GM23338 (cell line): ENCODE data around the gene LGALS14. TPM values are rescaled to one million over a fixed set of nuclear protein-coding genes. Genes with fewer than 3 reads are reported as not detected.

Experiments used
- ATAC-seq: fragments of 200-7000 bp; cut with Tn5 transposase; 3 replicates; pipeline ENCODE4 v1.9.1; 2020
- DNase-seq: peaks from one replicate; pipeline ENCODE4 v3.0.0-alpha.2; 2015; ENCODE audit warnings: low spot score
- H2AFZ ChIP-seq: fragments of 200-600 bp; sonication (generic); 2 replicates; pipeline ENCODE4 v1.8.0; 2016; ENCODE audit warnings: antibody characterized with exemption, mild to moderate bottlenecking, moderate library complexity
- H3F3A ChIP-seq: fragments of 200-600 bp; sonication (generic); replicated peaks from 2 replicates; pipeline ENCODE4 v1.8.0; 2017; ENCODE audit warnings: antibody characterized with exemption, mixed run types, low read depth
- H3K27ac ChIP-seq: fragments of 200-600 bp; sonication (generic); 2 replicates; pipeline ENCODE4 v1.6.1; 2016; ENCODE audit warnings: low read depth
- H3K27me3 ChIP-seq: fragments of 200-600 bp; sonication (generic); 2 replicates; pipeline ENCODE4 v1.8.0; 2016; ENCODE audit warnings: mild to moderate bottlenecking, mixed run types, moderate library complexity; ENCODE audit not compliant: insufficient read depth
- H3K36me3 ChIP-seq: fragments of 200-600 bp; sonication (generic); 2 replicates; pipeline ENCODE4 v1.8.0; 2016; ENCODE audit warnings: mild to moderate bottlenecking; ENCODE audit not compliant: insufficient read depth
- H3K4me1 ChIP-seq: fragments of 200-600 bp; sonication (generic); 2 replicates; pipeline ENCODE4 v1.8.0; 2016; ENCODE audit warnings: mild to moderate bottlenecking, moderate library complexity; ENCODE audit not compliant: insufficient read depth
- H3K4me2 ChIP-seq: fragments of 200-600 bp; sonication (generic); 2 replicates; pipeline ENCODE4 v1.7.1; 2017; ENCODE audit warnings: mixed run types
- H3K4me3 ChIP-seq: fragments of 200-600 bp; sonication (generic); 2 replicates; pipeline ENCODE4 v1.6.1; 2016; ENCODE audit warnings: mixed run types
- H3K79me2 ChIP-seq: fragments of 200-600 bp; sonication (generic); replicated peaks from 2 replicates; pipeline ENCODE4 v1.8.0; 2017; ENCODE audit warnings: mild to moderate bottlenecking; ENCODE audit not compliant: insufficient read depth
- H3K9me2 ChIP-seq: fragments of 200-600 bp; sonication (generic); 2 replicates; pipeline ENCODE4 v1.8.0; 2017; ENCODE audit not compliant: insufficient read depth
- H4K20me1 ChIP-seq: fragments of 200-600 bp; sonication (generic); replicated peaks from 2 replicates; pipeline ENCODE4 v1.8.0; 2017; ENCODE audit warnings: mild to moderate bottlenecking; ENCODE audit not compliant: insufficient read depth
- H3K27ac Mint-ChIP-seq: 2 replicates; pipeline ENCODE4 v1.8.0; 2020; ENCODE audit warnings: inconsistent platforms, mild to moderate bottlenecking, moderate library complexity, mixed read lengths
- H3K27me3 Mint-ChIP-seq: 3 replicates; pipeline ENCODE4 v1.8.0; 2022; ENCODE audit warnings: low read depth, mild to moderate bottlenecking, moderate library complexity, mixed read lengths, inconsistent platforms; ENCODE audit not compliant: insufficient read depth, poor library complexity
- H3K36me3 Mint-ChIP-seq: 3 replicates; pipeline ENCODE4 v1.8.0; 2021; ENCODE audit warnings: low read depth, mild to moderate bottlenecking, inconsistent platforms, moderate library complexity, mixed read lengths
- H3K4me1 Mint-ChIP-seq: 3 replicates; pipeline ENCODE4 v1.8.0; 2020; ENCODE audit warnings: mild to moderate bottlenecking, inconsistent platforms, mixed read lengths
- H3K4me3 Mint-ChIP-seq: 3 replicates; pipeline ENCODE4 v1.8.0; 2021; ENCODE audit warnings: moderate library complexity, mild to moderate bottlenecking, inconsistent platforms, mixed read lengths
- H3K9me3 Mint-ChIP-seq: 3 replicates; pipeline ENCODE4 v1.8.0; 2020; ENCODE audit warnings: moderate library complexity, mild to moderate bottlenecking, inconsistent platforms, mixed read lengths
- CREB1 ChIP-seq: fragments of 250-450 bp; sonication (Bioruptor Pico); IDR thresholded peaks from 2 replicates; pipeline ENCODE4 v1.5.0; 2020; ENCODE audit warnings: low read depth, mild to moderate bottlenecking, moderate library complexity
- EZH2 ChIP-seq: fragments of 200-600 bp; sonication (generic); IDR thresholded peaks from one replicate; pipeline ENCODE4 v1.8.0; 2017; ENCODE audit warnings: antibody characterized with exemption, mild to moderate bottlenecking, low read depth; ENCODE audit not compliant: unreplicated experiment
- EZH2phosphoT487 ChIP-seq: fragments of 200-600 bp; sonication (generic); IDR thresholded peaks from one replicate; pipeline ENCODE4 v1.8.1; 2018; ENCODE audit warnings: antibody characterized with exemption; ENCODE audit not compliant: unreplicated experiment
- JUNB ChIP-seq: IDR thresholded peaks from one replicate; pipeline ENCODE4 v1.6.1; 2016; ENCODE audit warnings: antibody characterized with exemption; ENCODE audit not compliant: unreplicated experiment
- NANOG ChIP-seq: IDR thresholded peaks from 2 replicates; pipeline ENCODE4 v1.6.1; 2016; ENCODE audit warnings: antibody characterized with exemption, borderline replicate concordance
- POLR2AphosphoS5 ChIP-seq: IDR thresholded peaks from 2 replicates; pipeline ENCODE4 v1.6.1; 2016; ENCODE audit warnings: antibody characterized with exemption, low read depth
- STAT1 ChIP-seq: IDR thresholded peaks from one replicate; pipeline ENCODE4 v1.6.1; 2016; ENCODE audit warnings: antibody characterized with exemption; ENCODE audit not compliant: unreplicated experiment
- ZNF114 ChIP-seq: fragments of 250-450 bp; sonication (Bioruptor Pico); IDR thresholded peaks from 2 replicates; pipeline ENCODE4 v1.5.0; 2020; ENCODE audit warnings: mild to moderate bottlenecking, moderate library complexity
- ZNF331 ChIP-seq: fragments of 250-450 bp; sonication (Bioruptor Pico); IDR thresholded peaks from 2 replicates; pipeline ENCODE4 v1.5.0; 2020; ENCODE audit warnings: low read depth, mild to moderate bottlenecking, moderate library complexity
- polyA plus RNA-seq: library from polyadenylated mRNA; unstranded; fragments of >200 nt; fragmentation: Nextera tagmentation; extraction: Ambion mirVana; gene quantifications from 2 replicates; pipeline ENCODE4 v1.2.1, GENCODE V29; 2016
- total RNA-seq: library from RNA; depleted of rRNA; stranded (reverse); fragments of >200 nt; shearing (Covaris generic); gene quantifications from 2 replicates; pipeline ENCODE4 v1.2.3, GENCODE V29; 2014
- TF ChIP-seq, protein P1 (sequence below): IDR thresholded peaks from one replicate; pipeline ENCODE4 v1.6.1; 2018; ENCODE audit warnings: antibody characterized with exemption; ENCODE audit not compliant: unreplicated experiment
- TF ChIP-seq, protein P2 (sequence below), 2 experiments: fragments of 200-600 bp in 1 of 2; sonication (generic) in 1 of 2; conservative IDR thresholded peaks; 2 replicates each; pipeline versions ENCODE4 v1.5.1 to v1.6.1; 2016 to 2017; ENCODE audit warnings: antibody characterized with exemption in 2 of 2, low read depth in 2 of 2, mild to moderate bottlenecking in 2 of 2, moderate library complexity in 1 of 2
- TF ChIP-seq, protein P3 (sequence below): IDR thresholded peaks from 2 replicates; pipeline ENCODE4 v1.6.1; 2016; ENCODE audit warnings: antibody characterized with exemption
- TF ChIP-seq, protein P4 (sequence below): fragments of 250-450 bp; sonication (Bioruptor Pico); IDR thresholded peaks from 2 replicates; pipeline ENCODE4 v1.5.0; 2020; ENCODE audit warnings: mild to moderate bottlenecking, moderate library complexity

Gene LGALS14
- total and polyA plus RNA-seq, 2 experiments from 2014 or later: not detected

DNA sequence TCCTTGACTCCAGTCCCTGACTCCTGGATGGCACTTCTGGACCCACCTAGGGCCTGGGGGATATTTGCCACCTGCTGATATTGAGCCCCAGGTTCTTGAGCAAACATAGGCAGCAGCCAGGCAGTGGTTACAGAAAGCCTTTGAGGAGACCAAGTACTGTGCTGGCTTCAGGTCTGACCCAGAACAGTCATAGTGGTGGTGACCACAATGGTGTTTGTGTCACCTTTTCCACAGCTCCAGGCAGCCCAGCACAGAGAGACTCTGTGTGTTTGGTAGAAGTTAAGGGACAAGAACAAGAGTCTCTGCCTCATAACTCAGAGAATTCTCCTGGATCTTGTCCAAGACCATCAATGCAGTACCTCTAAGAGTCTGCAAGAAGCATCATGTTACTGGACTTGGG lies 48.1 kb downstream of the LGALS14 start:
- no peaks in the 10 kb centered on the region; the same call in 1 of the 2 replicates for H3K27me3 ChIP-seq
- no peak overlapping the region for H3K27ac ChIP-seq
- TF ChIP-seq POLR2AphosphoS5 (no peak), CREB1 (no peak), ZNF114 (no peak), STAT1 (no peak), JUNB (no peak), EZH2phosphoT487 (no peak), ZNF331 (CRISPR knock-in tag) (no peak), NANOG (no peak), EZH2 (no peak)
- TF ChIP-seq, protein P1, sequence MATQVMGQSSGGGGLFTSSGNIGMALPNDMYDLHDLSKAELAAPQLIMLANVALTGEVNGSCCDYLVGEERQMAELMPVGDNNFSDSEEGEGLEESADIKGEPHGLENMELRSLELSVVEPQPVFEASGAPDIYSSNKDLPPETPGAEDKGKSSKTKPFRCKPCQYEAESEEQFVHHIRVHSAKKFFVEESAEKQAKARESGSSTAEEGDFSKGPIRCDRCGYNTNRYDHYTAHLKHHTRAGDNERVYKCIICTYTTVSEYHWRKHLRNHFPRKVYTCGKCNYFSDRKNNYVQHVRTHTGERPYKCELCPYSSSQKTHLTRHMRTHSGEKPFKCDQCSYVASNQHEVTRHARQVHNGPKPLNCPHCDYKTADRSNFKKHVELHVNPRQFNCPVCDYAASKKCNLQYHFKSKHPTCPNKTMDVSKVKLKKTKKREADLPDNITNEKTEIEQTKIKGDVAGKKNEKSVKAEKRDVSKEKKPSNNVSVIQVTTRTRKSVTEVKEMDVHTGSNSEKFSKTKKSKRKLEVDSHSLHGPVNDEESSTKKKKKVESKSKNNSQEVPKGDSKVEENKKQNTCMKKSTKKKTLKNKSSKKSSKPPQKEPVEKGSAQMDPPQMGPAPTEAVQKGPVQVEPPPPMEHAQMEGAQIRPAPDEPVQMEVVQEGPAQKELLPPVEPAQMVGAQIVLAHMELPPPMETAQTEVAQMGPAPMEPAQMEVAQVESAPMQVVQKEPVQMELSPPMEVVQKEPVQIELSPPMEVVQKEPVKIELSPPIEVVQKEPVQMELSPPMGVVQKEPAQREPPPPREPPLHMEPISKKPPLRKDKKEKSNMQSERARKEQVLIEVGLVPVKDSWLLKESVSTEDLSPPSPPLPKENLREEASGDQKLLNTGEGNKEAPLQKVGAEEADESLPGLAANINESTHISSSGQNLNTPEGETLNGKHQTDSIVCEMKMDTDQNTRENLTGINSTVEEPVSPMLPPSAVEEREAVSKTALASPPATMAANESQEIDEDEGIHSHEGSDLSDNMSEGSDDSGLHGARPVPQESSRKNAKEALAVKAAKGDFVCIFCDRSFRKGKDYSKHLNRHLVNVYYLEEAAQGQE: no peak
- TF ChIP-seq, protein P2, sequence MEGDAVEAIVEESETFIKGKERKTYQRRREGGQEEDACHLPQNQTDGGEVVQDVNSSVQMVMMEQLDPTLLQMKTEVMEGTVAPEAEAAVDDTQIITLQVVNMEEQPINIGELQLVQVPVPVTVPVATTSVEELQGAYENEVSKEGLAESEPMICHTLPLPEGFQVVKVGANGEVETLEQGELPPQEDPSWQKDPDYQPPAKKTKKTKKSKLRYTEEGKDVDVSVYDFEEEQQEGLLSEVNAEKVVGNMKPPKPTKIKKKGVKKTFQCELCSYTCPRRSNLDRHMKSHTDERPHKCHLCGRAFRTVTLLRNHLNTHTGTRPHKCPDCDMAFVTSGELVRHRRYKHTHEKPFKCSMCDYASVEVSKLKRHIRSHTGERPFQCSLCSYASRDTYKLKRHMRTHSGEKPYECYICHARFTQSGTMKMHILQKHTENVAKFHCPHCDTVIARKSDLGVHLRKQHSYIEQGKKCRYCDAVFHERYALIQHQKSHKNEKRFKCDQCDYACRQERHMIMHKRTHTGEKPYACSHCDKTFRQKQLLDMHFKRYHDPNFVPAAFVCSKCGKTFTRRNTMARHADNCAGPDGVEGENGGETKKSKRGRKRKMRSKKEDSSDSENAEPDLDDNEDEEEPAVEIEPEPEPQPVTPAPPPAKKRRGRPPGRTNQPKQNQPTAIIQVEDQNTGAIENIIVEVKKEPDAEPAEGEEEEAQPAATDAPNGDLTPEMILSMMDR (conservative IDR thresholded peaks at IDR 0.05; ENCODE audit: low read depth in 2 of 2): no peak
- TF ChIP-seq, protein P3, sequence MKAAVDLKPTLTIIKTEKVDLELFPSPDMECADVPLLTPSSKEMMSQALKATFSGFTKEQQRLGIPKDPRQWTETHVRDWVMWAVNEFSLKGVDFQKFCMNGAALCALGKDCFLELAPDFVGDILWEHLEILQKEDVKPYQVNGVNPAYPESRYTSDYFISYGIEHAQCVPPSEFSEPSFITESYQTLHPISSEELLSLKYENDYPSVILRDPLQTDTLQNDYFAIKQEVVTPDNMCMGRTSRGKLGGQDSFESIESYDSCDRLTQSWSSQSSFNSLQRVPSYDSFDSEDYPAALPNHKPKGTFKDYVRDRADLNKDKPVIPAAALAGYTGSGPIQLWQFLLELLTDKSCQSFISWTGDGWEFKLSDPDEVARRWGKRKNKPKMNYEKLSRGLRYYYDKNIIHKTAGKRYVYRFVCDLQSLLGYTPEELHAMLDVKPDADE: no peak
- TF ChIP-seq, protein P4, sequence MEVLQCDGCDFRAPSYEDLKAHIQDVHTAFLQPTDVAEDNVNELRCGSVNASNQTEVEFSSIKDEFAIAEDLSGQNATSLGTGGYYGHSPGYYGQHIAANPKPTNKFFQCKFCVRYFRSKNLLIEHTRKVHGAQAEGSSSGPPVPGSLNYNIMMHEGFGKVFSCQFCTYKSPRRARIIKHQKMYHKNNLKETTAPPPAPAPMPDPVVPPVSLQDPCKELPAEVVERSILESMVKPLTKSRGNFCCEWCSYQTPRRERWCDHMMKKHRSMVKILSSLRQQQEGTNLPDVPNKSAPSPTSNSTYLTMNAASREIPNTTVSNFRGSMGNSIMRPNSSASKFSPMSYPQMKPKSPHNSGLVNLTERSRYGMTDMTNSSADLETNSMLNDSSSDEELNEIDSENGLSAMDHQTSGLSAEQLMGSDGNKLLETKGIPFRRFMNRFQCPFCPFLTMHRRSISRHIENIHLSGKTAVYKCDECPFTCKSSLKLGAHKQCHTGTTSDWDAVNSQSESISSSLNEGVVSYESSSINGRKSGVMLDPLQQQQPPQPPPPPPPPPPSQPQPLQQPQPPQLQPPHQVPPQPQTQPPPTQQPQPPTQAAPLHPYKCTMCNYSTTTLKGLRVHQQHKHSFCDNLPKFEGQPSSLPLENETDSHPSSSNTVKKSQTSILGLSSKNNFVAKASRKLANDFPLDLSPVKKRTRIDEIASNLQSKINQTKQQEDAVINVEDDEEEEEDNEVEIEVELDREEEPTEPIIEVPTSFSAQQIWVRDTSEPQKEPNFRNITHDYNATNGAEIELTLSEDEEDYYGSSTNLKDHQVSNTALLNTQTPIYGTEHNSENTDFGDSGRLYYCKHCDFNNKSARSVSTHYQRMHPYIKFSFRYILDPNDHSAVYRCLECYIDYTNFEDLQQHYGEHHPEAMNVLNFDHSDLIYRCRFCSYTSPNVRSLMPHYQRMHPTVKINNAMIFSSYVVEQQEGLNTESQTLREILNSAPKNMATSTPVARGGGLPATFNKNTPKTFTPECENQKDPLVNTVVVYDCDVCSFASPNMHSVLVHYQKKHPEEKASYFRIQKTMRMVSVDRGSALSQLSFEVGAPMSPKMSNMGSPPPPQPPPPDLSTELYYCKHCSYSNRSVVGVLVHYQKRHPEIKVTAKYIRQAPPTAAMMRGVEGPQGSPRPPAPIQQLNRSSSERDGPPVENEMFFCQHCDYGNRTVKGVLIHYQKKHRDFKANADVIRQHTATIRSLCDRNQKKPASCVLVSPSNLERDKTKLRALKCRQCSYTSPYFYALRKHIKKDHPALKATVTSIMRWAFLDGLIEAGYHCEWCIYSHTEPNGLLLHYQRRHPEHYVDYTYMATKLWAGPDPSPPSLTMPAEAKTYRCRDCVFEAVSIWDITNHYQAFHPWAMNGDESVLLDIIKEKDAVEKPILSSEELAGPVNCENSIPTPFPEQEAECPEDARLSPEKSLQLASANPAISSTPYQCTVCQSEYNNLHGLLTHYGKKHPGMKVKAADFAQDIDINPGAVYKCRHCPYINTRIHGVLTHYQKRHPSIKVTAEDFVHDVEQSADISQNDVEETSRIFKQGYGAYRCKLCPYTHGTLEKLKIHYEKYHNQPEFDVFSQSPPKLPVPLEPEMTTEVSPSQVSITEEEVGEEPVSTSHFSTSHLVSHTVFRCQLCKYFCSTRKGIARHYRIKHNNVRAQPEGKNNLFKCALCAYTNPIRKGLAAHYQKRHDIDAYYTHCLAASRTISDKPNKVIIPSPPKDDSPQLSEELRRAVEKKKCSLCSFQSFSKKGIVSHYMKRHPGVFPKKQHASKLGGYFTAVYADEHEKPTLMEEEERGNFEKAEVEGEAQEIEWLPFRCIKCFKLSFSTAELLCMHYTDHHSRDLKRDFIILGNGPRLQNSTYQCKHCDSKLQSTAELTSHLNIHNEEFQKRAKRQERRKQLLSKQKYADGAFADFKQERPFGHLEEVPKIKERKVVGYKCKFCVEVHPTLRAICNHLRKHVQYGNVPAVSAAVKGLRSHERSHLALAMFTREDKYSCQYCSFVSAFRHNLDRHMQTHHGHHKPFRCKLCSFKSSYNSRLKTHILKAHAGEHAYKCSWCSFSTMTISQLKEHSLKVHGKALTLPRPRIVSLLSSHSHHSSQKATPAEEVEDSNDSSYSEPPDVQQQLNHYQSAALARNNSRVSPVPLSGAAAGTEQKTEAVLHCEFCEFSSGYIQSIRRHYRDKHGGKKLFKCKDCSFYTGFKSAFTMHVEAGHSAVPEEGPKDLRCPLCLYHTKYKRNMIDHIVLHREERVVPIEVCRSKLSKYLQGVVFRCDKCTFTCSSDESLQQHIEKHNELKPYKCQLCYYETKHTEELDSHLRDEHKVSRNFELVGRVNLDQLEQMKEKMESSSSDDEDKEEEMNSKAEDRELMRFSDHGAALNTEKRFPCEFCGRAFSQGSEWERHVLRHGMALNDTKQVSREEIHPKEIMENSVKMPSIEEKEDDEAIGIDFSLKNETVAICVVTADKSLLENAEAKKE (CRISPR knock-in tag): no peak
- Mint-ChIP-seq H3K4me1 (no peaks in the 10 kb centered on the region), H3K27me3 (peaks cover 2% of the 10 kb centered on the region), H3K27ac (no peak overlapping the region), H3K4me3 (no peak overlapping the region), H3K9me3 (no peaks in the 10 kb centered on the region), H3K36me3 (no peaks in the 10 kb centered on the region)
- ATAC-seq: no peak
- no peaks in the 10 kb centered on the region for H3K79me2 ChIP-seq
- H2AFZ ChIP-seq: no peak overlapping the region
- H4K20me1 ChIP-seq: no peaks in the 10 kb centered on the region; the same call in 1 of the 2 replicates
- no peaks in the 10 kb centered on the region for H3K4me1 ChIP-seq
- no peaks in the 10 kb centered on the region for H3K9me2 ChIP-seq
- no peaks in the 10 kb centered on the region for H3F3A ChIP-seq
- H3K4me3 ChIP-seq: no peak overlapping the region
- DNase-seq: no peak
- no peak overlapping the region for H3K4me2 ChIP-seq
- no peaks in the 10 kb centered on the region for H3K36me3 ChIP-seq
